H1 (cell line): Measurements from ENCODE around the gene RNPEPL1.
A peak's percentile ranks its signal among the peaks of the same experiment; 100 is the strongest.

Experiments used
- BRCA1 ChIP-seq: IDR thresholded peaks from 2 replicates; pipeline ENCODE4 v1.6.1; 2012; ENCODE audit warnings: low read depth, low read length, improper control_type of control experiment
- CREB1 ChIP-seq: IDR thresholded peaks from 2 replicates; pipeline ENCODE4 v1.6.1; 2012; ENCODE audit warnings: inconsistent platforms
- EP300 ChIP-seq, 2 experiments: IDR thresholded peaks; 1 replicate in 1 of 2; 2 replicates in 1 of 2; pipeline ENCODE4 v1.6.1; 2011 to 2012; ENCODE audit warnings: low read depth in 2 of 2, low read length in 2 of 2, mild to moderate bottlenecking in 2 of 2, borderline replicate concordance in 1 of 2, inconsistent platforms in 1 of 2, moderate library complexity in 1 of 2
- EZH2 ChIP-seq: fragments of 200-600 bp; sonication (generic); IDR thresholded peaks from 2 replicates; pipeline ENCODE4 v1.7.1; 2012; ENCODE audit warnings: low read depth, mild to moderate bottlenecking, moderate library complexity, low read length, inconsistent platforms; ENCODE audit not compliant: severe bottlenecking
- POLR2A ChIP-seq, 2 experiments: IDR thresholded peaks; 1 replicate in 1 of 2; 2 replicates in 1 of 2; pipeline ENCODE4 v1.6.1; 2011; ENCODE audit warnings: low read depth in 2 of 2, low read length in 2 of 2, mild to moderate bottlenecking in 2 of 2; ENCODE audit errors: control extremely low read depth in 1 of 2
- RAD21 ChIP-seq, 2 experiments: IDR thresholded peaks in 1 of 2; conservative IDR thresholded peaks in 1 of 2; 2 replicates each; pipeline ENCODE4 v1.6.1; 2011; ENCODE audit warnings: low read depth in 2 of 2, low read length in 2 of 2, improper control_type of control experiment in 1 of 2, inconsistent platforms in 1 of 2, mild to moderate bottlenecking in 1 of 2, moderate library complexity in 1 of 2
- TF ChIP-seq, protein P1 (sequence below), 3 experiments: IDR thresholded peaks; 1 replicate in 2 of 3; 2 replicates in 1 of 3; pipeline versions ENCODE4 v1.5.1 to v1.6.1; 2011; ENCODE audit warnings: low read length in 3 of 3, mild to moderate bottlenecking in 3 of 3, inconsistent platforms in 2 of 3, low read depth in 1 of 3, moderate library complexity in 1 of 3; ENCODE audit not compliant: insufficient read depth in 1 of 3; ENCODE audit errors: control extremely low read depth in 1 of 3

- TF ChIP-seq CREB1 (no peak), BRCA1 (no peak), POLR2A (IDR thresholded peaks at IDR 0.05; ENCODE audit: control extremely low read depth in 1 of 2, low read depth in 2 of 2, low read length in 2 of 2) (peak in 1 of 2 experiments; percentile 63; a peak in 2 of 3 replicates), EZH2 (no peak), EP300 (IDR thresholded peaks at IDR 0.05; ENCODE audit: borderline replicate concordance in 1 of 2, low read depth in 2 of 2, low read length in 2 of 2) (no peak), RAD21 (IDR thresholded peaks at IDR 0.05 in 1 of 2, conservative IDR thresholded peaks at IDR 0.05 in 1 of 2; ENCODE audit: low read depth in 2 of 2, low read length in 2 of 2) (no peak)
- TF ChIP-seq, protein P1, sequence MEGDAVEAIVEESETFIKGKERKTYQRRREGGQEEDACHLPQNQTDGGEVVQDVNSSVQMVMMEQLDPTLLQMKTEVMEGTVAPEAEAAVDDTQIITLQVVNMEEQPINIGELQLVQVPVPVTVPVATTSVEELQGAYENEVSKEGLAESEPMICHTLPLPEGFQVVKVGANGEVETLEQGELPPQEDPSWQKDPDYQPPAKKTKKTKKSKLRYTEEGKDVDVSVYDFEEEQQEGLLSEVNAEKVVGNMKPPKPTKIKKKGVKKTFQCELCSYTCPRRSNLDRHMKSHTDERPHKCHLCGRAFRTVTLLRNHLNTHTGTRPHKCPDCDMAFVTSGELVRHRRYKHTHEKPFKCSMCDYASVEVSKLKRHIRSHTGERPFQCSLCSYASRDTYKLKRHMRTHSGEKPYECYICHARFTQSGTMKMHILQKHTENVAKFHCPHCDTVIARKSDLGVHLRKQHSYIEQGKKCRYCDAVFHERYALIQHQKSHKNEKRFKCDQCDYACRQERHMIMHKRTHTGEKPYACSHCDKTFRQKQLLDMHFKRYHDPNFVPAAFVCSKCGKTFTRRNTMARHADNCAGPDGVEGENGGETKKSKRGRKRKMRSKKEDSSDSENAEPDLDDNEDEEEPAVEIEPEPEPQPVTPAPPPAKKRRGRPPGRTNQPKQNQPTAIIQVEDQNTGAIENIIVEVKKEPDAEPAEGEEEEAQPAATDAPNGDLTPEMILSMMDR (IDR thresholded peaks at IDR 0.05; ENCODE audit: control extremely low read depth in 1 of 3, insufficient read depth in 1 of 3, low read depth in 1 of 3, low read length in 3 of 3) = peak in 1 of 3 experiments; percentile 27; a peak in 2 of 4 replicates
Measured at GRCh38 chr2:240560480-240561324, 7.6 kb upstream of the RNPEPL1 start.
